HG02870 (cell line): ENCODE data around the gene CISH.
A peak's percentile ranks its signal among the peaks of the same experiment; 100 is the strongest.

ENCODE experiments used
- ATAC-seq: cut with Tn5 transposase; IDR thresholded peaks from one replicate; pipeline ENCODE4 v1.9.1; 2021; ENCODE audit warnings: mild to moderate bottlenecking, moderate library complexity; ENCODE audit not compliant: unreplicated experiment

The CISH gene

GRCh38 chr3:50573566-50574443 lies 37.8 kb downstream of the CISH start:
- no peak for ATAC-seq

- no peak for ATAC-seq
Observed at GRCh38 chr3:50572801-50573371, 38.7 kb downstream of the CISH start.

DNA sequence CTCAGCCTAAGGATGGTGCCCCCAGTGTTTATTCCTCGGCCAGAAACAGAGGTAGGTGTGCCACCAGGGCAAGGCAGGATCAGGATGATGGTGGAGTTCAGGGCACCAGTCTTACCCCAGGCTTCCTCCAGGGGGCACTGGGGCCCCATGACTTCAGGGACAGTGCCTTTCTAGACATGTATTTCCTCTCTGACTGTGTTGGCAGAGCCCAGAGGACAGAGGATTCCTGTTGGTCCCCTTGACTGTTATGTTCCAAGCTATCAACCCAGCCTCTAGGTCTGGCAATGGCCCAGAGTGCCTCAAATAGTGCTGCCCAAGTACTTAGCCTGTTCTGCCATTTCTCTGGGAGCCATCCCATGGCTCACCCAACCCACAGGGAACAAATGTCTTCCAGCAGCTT lies 39.4 kb downstream of the CISH start:
- no peak for ATAC-seq

GRCh38 chr3:50571486-50571885 lies 40.1 kb downstream of the CISH start:
- ATAC-seq: no peak

GRCh38 chr3:50570508-50571279 lies 40.9 kb downstream of the CISH start:
- ATAC-seq: no peak

DNA sequence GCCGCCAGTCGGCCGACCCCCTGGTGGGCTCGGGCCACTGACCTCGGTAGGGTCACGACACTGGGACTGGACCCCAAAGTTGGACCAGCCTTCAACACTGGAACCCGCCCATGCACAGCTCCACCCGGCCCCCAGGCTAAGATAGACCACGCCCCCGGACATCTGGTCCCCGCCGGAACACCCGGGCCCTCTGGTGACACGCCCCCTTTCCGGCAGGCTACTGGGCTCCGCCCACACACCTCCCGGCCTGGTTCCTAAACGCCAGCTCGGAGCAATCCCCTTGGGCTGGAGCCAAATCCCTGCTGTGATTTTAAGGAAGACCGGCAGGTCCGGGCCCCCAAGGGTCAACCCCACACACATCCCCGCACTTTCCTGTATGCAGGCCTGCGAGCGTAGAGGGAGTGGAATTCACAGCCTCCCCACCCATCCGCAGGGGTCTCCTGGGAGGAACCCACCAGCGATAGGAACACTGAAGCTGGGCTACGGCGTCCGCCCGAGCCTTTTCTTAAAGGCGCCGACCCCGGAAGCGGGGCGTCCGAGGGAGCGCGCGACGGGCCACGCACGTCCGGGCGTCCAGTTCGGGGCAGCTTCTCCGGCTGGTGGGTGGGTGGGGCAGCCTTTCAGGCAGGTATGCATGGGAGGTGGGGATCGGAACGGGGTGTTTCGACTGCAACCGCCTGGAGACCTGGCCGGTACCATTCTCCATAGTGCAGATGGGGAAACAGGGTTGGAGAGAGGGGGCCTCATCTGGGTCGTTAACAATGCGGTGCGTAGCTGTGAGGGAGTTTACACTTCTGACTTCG lies 42.4 kb downstream of the CISH start, which contains the start of gene HEMK1:
HEMK1 (plus strand) TSS at position 576 of the 803 bp plus-strand sequence. CDS start 1,583 bp downstream, outside the sequence.
- peak; percentile 62 for ATAC-seq

GRCh38 chr3:50567386-50568167 lies 44.0 kb downstream of the CISH start, which contains the start of gene C3orf18:
Gene C3orf18, minus strand, starts transcription at chr3:50567747. Its CDS starts 2,048 bp downstream, at chr3:50565699.
- ATAC-seq: peak; percentile 79

GRCh38 chr3:50567011-50567385 lies 44.6 kb downstream of the CISH start:
- no peak for ATAC-seq

- no peak for ATAC-seq
Observed at GRCh38 chr3:50564321-50564720, 47.3 kb downstream of the CISH start.

DNA sequence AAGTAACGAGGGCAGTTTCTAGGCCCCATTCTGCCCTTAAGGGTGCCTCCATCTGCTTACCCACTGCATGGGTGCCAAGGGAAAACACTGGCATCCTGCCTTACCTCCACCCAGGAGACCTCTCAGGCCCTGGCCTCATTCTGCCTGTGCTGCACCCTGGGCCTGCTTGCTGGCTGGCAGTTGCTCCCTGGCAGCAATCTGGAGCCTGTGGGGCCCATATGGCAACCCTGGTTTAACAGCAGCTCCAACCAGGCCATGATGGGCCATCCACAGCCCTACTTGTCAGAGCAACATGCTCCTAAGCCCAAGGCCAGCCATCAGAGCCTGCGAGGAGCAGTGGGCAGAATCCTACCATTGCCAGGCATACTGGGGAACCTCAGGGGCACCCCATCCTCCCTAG lies 47.7 kb downstream of the CISH start:
- no peak for ATAC-seq

DNA sequence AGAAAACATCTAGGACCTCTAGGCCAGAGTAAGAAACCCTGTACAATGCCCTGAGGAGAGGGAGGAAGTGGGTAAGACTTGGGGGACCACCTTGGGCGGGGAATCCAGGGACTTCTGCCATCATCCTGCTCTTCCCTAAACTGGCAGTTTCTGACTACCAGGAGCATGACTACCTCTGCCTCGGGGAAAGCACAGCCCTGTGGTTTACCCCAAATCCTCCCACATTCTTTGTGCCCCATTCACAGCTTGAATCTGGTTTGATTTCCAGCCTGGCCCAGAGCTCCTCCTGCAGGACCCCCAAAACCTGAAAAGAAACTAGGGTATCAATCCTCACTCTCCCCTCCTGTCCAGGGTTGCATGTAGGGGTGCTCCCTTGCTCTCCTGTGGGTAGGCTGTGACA lies 48.7 kb downstream of the CISH start:
- no peak for ATAC-seq

GRCh38 chr3:50559702-50560101 lies 51.9 kb downstream of the CISH start:
- ATAC-seq: no peak

GRCh38 chr3:50557915-50558314 lies 53.7 kb downstream of the CISH start:
- ATAC-seq: no peak

DNA sequence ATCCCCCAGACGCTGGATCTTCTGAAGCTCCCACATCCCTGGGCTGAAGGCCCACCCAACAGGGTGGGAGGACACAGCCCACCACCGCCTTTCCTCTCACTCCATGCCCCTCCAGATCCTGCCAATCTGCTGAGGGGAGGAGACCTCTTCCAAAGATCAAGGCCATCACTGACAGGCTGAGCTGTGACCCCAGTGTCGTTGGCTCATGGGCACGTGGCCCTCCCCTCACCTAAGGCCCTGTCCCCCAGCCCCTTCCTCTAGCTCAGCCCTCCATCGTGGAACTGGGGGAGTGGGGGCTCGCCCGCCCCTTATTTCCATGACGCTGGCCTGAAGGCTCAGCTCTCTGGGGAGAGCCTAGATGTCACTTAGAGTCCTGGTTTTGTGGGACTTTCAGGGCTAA lies 54.5 kb downstream of the CISH start:
- no peak for ATAC-seq
